Activated CD8-positive, alpha-beta memory T cell treated with anti-CD3 and anti-CD28 coated beads for 48 hours (primary cell): ENCODE data around the gene FOXD4L6.
"Not testable (repeated sequence)": the region's sequence is repeated elsewhere in the genome, so short reads cannot be mapped to it uniquely, and the experiment has no call there.

Source experiments
- DNase-seq, 3 experiments: peaks; one replicate each; pipeline ENCODE4 v3.0.0-alpha.2; 2020; ENCODE audit warnings: low read depth in 2 of 3, low spot score in 2 of 3

FOXD4L6 gene

DNA sequence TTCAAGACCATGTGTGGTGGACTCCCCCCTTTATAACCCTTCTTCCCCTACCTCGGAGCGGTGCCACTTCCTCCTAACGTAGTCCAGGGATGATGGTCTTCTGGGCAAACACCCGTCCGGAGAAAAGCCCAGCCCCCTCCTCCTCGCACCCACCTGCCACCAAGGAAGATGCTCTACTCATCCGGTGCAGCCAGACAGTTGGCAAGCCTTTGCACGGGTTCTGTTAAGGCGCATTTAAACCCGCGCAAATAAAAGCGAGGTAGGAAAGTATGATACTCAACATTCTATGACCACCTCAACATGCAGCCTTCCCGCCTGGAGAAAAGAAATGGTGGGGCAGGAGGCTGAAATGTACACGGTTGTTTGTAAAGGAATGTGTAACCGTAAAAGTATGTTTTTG lies at the start of gene FOXD4L6:
Gene FOXD4L6, minus strand, starts transcription at position 101 of the 400 bp plus-strand sequence. CDS start 298 bp downstream, outside the sequence.
- not testable (repeated sequence) for DNase-seq

DNA sequence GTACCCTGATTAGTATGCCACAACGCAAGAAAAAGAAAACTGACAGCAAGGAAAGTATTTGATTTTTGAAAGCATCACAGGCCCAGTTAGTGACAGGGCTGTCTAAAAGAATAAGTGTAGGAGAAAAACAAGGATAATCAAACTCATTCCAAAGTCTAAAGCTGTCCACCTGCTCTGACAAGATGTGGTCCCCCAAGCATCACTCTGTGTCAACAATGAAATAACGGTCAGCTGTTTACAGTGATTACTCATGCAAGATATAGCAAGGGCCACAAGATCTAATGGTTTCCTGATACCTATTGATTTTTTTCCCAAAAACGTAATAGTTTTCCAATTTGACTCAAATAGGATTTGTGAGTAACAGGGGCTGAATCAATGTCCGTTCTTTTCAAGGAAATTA lies 46.5 kb upstream of the FOXD4L6 start:
- DNase-seq, result not testable (repeated sequence)

DNA sequence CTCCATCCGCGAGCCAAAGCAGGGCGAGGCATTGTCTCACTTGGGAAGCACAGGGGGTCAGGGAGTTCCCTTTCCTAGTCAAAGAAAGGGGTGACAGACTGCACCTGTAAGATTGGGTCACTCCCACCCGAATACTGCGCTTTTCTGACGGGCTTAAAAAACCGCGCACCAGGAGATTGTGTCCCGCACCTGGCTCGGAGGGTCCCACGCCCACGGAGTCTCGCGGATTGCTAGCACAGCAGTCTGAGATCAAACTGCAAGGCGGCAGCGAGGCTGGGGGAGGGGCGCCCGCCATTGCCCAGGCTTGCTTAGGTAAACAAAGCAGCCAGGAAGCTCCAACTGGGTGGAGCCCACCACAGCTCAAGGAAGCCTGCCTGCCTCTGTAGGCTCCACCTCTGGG lies 21.6 kb upstream of the FOXD4L6 start:
- DNase-seq, result not testable (repeated sequence)

DNA sequence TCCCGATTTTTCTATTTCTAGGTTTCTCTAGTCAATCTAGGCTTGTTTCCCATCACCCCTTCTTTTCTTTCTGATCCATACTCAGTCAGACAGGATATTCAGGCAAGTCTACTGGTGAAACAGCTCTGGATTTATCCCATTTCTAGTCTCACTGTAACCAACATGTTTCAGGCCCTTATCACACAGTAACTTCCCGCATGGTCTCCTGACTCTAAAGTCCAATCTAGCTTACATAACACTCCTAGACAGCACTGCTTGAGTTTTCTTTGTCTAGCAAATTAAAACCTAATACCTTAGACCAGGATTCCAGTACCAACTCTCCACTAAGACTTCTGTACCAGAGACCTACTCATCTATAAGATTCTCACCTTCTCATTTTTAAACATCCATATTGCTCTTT lies 13.4 kb upstream of the FOXD4L6 start:
- not testable (repeated sequence) for DNase-seq

DNA sequence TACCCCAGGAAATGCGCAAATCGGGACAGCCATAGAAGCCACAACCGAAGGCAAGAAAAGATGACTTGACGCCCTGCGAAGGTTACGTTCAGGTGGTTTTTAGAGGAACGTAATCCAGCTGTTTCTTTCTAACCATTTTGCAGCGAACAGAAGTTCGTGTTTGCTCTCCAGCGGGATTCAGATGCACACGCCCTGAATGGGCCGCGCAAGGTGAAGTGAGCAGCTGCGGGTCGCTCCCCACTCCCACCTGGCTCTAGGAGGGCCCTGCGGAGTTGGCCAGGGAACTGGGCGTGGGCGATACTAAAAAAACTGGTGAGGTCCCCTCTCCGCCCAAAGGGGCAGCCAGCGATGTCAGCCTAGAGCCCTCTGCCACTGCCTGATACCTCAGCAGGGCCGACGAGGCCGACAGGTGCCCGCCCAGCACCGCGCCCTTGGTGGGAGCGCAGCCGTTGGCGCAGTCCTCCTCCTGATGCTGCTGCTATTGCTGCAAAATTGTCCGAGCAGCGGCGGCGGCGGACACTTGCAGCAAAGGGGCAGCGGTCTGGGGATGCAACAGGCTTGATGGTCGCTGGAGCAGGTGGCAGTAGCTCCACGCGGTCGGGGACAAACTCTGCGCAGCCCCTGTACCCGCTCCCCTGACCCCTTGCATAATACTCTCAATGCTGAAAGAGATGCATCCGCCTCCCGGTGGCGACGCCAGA lies 1.6 kb downstream of the FOXD4L6 start:
- DNase-seq, result not testable (repeated sequence)

DNA sequence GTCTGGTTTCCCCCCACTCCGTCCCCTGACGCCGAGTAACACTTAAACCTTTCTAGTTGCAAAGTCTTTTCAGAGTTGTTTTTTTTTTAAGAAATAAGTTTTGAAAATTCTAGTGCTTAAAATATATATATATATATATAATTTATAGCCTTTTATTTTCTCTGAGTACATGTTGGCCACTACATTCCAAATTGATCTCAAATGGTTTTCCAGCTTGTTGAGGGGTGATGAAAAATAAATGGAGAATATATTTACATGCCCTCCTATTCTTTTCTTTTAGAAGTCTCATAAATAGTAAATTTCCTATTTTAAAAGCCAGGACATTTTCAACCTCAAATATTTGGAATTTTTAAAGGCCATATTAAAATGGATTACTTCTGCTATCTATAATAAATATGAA lies 2.5 kb downstream of the FOXD4L6 start:
- not testable (repeated sequence) for DNase-seq

DNA sequence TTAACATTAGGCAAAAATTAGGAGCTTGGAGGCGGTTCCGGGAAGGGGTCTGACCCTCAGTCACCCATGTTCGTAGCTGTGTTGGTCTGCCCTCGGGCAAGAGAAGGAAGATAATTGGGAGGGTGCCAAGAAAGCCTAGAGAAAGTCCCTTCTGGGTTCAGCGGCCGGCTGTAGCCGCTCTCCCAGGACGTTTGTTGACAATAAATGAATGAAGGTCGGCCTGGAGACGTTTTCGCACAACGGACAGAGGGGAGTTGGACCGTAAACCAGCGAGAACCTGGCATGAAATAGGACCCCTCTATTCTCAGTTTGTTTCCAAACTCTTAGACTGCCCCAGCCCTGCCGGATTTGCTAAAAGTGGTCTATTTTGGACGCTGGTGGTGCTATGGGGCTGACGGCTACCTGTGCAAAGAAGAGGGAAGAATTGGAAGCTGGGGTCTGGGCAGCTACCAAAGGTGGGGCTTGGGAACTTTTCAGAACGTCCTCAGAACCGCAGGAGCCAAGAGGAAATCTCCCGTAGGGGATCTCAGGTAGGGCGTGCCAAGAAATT lies 3.3 kb downstream of the FOXD4L6 start:
- DNase-seq, result not testable (repeated sequence)

DNA sequence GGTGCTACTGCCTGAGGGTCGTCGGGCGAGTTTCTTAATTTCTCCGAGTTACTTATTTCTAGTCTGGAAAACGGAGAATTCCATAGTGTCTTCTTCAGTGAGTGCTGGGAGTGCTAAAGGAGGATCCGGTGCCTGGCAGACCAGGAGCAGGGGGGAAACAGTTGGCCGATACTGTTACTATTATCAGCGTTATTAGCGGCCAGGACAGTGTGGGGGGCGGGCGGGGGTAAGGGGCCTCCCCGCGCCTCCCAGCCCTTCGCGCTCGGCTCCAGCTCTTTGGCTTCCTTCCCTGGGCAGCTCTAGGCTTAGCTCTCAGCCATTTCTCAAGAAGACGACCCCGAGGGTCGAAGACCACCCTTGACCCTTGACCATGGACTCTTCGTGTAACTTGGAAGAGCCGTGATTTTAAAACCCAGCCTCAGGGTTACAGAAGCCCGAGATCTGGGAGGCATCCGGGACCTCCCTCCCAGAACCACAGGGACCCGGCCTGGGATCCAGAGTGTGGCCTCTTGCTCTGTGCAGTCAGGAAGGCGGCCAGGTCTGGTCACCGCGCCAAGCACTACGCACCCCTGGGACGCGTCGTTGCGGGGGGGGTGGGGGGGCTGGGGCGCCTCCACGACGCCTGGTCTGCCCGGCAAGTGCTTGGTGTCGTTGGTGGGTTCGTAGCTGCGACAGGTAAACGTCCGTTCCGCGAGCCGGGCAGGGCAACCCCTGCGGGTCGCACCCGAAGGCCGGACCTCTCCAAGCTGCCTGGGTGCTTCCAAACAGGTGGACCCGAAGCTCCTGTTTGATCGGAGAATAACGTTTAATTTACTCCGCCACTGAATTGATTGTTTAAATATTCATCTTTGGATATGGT lies 4.0 kb downstream of the FOXD4L6 start:
- not testable (repeated sequence) for DNase-seq

DNA sequence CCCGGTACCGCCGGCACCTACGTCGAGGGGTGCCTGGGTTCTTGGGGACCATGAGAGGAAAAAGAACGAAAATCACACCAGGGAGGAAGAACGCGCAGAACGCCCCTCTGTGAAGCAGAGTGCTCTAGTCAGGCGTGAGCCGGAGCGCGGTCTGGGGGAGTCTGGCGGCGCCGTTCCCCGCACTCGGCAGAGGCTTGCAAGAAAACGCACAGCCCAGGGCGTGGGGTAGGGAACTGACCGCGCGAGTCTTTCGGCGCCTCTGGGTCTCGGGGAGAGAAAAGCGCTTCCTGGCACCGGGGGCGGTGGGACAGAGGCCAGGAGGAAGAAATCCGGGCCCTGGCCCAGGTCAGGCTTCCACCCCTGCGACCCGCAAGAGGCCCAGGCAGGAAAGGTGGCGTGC lies 4.7 kb downstream of the FOXD4L6 start:
- DNase-seq, result not testable (repeated sequence)

DNA sequence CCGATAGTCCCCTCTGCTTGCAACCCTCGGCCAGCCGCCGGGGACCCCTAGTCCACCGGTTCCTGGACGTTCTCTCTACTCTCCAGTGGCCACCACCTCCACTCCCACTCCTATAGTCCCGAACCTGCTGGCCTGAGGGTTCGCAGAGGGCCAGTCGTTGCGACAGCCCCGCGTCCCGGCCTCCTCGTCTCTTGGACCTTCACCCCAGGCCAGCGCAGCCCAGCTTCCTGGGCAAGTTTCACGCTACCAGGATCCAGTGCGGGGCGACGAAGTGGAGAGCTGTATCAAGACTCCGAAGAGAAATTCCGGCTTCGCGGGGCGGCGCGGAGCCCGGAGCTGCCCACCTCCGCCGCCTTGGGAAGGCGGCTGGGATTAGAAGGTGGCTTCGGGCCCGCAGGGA lies 5.1 kb downstream of the FOXD4L6 start:
- DNase-seq, result not testable (repeated sequence)

DNA sequence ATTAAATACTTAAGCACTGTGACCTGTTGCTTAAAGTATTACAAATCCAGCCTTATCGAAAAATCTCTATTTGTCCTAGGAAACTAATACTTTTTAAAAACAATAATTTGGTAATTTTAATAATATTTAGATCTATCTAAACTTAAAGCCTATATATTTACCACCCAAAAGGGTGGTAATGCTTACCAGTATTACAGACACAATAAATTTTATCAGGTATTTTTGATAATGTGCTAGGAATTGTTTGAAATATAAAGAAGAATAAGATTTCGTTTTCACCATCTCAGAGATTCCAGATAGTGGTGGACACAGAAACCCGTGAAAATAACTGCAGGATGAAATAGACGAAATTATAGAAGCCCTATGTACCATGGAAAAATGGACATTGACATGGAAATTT lies 7.8 kb downstream of the FOXD4L6 start:
- not testable (repeated sequence) for DNase-seq

DNA sequence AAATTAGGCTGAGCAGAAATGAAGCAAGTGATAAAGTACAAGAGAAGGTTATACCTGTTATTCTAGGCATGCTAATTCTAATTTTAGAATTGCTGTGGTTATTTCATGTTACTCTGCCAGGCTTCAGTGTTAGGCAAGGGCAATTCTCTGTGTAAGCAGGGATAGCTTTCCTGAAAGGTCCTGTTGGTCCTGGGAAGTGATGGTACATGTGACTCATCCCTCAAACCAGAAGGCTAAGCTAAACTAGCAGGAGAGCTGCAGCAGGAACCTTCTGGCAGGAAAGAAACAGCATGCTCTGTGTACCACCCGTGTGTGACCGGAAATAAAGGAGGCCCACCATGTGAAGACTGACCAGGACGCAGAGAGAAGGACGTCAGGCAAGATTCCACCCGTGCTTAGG lies 8.8 kb downstream of the FOXD4L6 start:
- not testable (repeated sequence) for DNase-seq

DNA sequence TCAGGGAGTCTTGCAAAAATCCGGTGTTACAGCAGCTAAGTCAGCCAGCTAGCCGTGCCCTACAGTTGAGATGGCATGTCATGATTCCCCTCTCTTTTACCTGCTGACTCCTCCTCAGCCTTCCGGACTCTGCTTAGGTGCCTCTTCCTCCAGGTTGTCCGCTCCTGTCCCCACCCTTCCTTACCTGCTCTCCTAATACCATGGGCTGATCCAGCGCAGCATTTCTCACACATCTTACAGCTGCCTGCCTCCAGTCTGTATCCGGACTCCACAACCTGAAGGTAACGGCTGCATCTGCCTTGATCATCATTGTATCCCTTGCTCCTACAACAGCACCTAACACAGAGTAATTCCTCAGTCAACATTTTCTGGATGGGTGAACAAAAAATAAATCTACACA lies 9.2 kb downstream of the FOXD4L6 start:
- not testable (repeated sequence) for DNase-seq

DNA sequence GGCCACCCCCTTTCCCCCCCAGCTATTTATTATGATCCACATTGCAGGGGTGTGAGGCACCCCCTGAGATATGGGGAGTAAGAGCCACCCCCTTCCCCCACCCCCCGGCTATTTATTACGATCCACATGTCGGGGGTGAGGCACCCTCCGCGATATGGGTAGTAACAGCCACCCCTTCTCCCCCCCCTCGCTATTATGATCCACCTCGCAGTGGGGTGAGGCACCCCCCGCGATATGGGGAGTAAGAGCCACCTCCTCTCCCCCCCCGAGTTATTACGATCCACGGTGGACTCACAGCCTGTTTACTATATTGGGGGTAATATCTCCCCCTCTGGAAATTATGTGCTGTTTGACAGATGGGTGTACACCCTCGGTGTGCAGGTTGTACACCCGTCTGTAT lies 15.1 kb downstream of the FOXD4L6 start:
- not testable (repeated sequence) for DNase-seq

DNA sequence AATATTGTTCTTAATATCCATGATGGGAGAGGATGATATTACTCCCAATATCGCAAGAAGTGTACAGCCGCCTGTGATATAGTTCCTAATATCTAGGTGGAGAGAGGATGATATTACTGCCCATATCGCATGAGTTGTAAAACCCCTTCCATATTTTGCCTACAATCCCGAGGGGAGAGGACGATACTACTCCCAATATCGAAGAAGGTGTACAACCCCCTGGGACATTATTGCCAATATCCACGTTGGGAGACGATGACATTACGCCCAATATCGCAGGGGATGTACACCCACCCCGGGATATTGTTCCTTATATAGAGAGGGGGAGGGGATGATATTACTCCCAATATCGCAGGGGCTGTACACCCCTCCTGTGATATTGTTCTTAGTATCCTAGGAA lies 17.1 kb downstream of the FOXD4L6 start:
- DNase-seq, result not testable (repeated sequence)

DNA sequence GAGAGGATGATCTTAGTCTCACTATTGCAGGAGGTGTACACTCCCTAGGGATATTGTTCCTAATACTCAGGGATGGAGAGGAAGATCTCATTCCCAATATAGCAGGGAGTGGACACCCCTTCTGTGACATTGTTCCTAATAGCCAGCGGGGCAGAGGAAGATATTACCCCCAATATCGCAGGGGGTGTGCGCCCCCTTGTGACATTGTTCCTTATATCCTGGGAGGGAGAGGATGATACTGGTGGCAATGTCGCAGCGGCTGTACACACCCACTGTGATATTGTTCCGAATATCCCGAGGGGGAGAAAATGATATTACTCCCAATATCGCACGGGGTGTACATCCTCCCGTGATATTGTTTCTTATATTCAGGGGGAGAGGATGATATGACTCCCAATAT lies 17.6 kb downstream of the FOXD4L6 start:
- DNase-seq, result not testable (repeated sequence)

DNA sequence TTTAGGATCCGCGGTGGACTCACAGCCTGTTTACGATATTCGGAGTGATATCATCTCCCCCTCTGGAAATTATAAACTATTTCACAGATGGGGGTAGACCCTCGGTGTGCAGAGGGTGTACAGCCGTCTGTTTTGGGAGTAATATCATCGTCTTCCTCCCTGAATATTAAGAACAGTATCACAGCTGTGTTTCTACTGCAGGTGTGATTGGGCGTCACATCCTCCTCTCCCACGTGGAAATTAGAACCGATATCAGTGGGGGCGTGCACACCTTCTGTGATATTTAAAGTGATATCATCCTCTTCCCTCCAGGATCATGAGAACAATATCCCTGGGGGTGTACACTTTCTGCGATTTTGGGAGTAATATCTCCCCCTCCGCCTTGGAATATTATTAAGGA lies 19.2 kb downstream of the FOXD4L6 start:
- not testable (repeated sequence) for DNase-seq

DNA sequence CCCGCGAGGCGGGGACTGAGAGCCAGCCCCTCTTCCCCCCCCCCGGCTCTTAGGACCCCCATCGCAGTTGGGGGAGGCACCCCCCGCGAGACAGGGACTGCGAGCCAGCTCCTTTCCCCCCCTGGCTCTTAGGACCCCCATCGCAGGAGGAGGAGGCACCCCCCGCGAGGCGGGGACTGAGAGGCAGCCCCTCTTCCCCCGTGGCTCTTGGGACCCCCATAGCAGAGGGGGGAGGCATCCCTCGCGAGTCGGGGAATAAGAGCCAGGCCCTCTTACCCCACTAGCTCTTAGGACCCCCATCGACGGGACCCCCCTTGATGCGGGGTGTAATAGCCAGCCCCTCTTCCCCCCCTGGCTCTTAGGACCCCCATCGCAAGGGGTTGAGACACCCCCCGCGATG lies 19.7 kb downstream of the FOXD4L6 start:
- not testable (repeated sequence) for DNase-seq

DNA sequence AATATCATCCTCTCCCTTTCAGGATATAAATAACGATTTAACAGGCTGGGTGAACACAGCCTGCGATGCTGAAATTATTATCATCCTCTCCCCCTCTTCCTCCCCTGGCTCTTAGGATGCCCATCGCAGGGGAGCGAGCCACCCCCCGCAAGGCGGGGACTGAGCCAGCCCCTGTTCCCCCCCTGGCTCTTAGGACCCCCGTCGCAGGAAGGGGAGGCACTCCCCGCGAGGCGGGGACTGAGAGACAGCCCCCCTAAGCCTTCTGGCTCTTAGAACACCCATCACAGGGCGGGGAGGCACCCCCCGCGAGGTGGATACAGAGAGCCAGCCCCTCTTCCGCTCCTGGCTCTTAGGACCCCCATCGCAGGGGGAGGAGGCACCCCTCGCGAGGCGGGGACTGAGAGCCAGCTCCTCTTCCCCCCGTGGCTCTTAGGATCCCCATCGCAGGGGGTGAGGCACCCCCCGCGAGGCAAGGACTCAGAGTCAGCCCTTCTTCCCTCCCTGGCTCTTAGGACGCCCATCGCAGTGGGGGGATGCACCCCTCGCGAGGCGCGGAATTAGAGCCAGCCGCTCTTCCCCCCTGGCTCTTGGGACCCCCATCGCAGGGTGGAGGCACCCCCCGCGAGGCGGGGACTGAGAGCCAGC lies 21.9 kb downstream of the FOXD4L6 start:
- not testable (repeated sequence) for DNase-seq

DNA sequence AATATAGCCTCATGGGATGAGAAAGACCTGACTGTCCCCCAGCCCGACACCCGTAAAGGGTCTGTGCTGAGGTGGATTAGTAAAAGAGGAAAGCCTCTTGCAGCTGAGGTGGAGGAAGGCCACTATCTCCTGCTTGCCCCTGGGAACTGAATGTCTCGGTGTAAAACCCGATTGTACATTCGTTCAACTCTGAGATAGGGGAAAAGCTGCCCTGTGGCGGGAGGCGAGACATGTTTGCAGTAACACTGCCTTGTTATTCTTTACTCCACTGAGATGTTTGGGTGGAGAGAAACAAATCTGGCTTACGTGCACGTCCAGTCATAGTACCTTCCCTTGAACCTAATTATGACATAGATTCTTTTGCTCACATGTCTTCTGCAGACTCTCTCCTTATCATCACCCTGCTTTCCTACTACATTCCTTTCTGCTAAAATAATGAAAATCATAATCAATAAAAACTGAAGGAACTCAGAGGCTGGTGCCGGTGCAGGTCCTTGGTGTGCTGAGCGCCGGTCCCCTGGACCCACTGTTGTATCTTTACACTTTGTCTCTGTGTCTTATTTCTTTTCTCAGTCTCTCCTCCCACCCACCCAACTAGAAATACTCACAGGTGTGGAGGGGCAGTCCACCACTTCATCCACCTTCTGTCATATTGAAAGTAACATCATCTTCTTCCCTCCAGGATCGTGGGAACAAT lies 22.8 kb downstream of the FOXD4L6 start:
- DNase-seq, result not testable (repeated sequence)

DNA sequence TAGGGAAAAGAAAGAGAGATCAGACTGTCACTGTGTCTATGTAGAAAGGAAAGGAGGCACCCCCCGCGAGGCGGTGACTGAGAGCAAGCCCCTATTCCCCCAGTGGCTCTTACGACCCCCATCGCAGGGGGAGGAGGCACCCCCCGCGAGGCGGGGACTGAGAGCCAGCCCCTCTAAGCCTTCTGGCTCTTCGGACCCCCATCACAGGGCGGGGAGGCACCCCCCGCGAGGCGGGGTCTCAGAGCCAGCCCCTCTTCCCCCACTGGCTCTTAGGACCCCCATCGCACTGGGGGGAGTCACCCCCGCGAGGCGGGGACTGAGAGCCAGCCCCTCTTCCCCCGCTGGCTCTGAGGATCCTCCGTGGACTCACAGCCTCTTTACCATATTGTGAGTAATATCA lies 23.9 kb downstream of the FOXD4L6 start:
- not testable (repeated sequence) for DNase-seq
